HEK293T (cell line): Measurements from ENCODE around the gene UCHL5.

Experiments used
- ARNT ChIP-seq: fragments of 450-650 bp; IDR thresholded peaks from 2 replicates; pipeline ENCODE4 v1.6.1; 2017; ENCODE audit warnings: mild to moderate bottlenecking
- BHLHE40 ChIP-seq: fragments of 450-650 bp; IDR thresholded peaks from 2 replicates; pipeline ENCODE4 v1.6.1; 2016; ENCODE audit warnings: mild to moderate bottlenecking, moderate library complexity, borderline replicate concordance
- CTBP1 ChIP-seq: fragments of 450-650 bp; IDR thresholded peaks from 2 replicates; pipeline ENCODE4 v1.6.1; 2016; ENCODE audit warnings: borderline replicate concordance
- ELF4 ChIP-seq: fragments of 450-650 bp; IDR thresholded peaks from 2 replicates; pipeline ENCODE4 v1.6.1; 2017; ENCODE audit warnings: antibody characterized with exemption
- FOXA1 ChIP-seq: fragments of 450-650 bp; IDR thresholded peaks from 2 replicates; pipeline ENCODE4 v1.6.1; 2016; ENCODE audit warnings: mild to moderate bottlenecking
- FOXK2 ChIP-seq: fragments of 450-650 bp; IDR thresholded peaks from 2 replicates; pipeline ENCODE4 v1.6.1; 2016; ENCODE audit warnings: mild to moderate bottlenecking
- FOXM1 ChIP-seq: fragments of 450-650 bp; IDR thresholded peaks from 2 replicates; pipeline ENCODE4 v1.6.1; 2017; ENCODE audit warnings: mild to moderate bottlenecking, borderline replicate concordance
- HDGF ChIP-seq: fragments of 450-650 bp; IDR thresholded peaks from 2 replicates; pipeline ENCODE4 v1.6.1; 2017; ENCODE audit warnings: antibody characterized with exemption, borderline replicate concordance
- L3MBTL2 ChIP-seq: fragments of 450-650 bp; conservative IDR thresholded peaks from 2 replicates; pipeline ENCODE4 v1.6.1; 2016; ENCODE audit warnings: mild to moderate bottlenecking
- NFRKB ChIP-seq: fragments of 450-650 bp; IDR thresholded peaks from 2 replicates; pipeline ENCODE4 v1.6.1; 2016; ENCODE audit warnings: mild to moderate bottlenecking, moderate library complexity
- SP1 ChIP-seq: fragments of 450-650 bp; IDR thresholded peaks from 2 replicates; pipeline ENCODE4 v1.6.1; 2017
- SUZ12 ChIP-seq: fragments of 450-650 bp; IDR thresholded peaks from 2 replicates; pipeline ENCODE4 v1.6.1; 2016; ENCODE audit warnings: mild to moderate bottlenecking

DNA sequence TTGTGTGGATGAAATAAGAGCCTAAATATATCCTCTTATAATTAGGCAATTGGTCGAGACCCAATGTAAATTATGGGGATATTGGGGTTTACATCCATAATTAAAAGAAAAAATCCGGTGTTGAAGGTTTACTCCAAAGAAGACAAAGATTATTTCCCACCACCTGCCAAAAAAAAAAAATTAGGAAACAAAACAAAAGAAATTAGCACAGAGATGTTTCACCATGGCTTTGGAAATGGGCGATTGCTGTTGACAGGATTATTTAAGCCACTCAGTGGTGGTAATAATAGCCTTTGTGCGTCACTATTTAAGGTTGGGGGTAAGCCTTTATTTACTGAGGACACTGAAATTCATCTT is 46.6 kb upstream of the UCHL5 start:
- TF ChIP-seq SP1 (no peak), ELF4 (no peak), FOXA1 (no peak), BHLHE40 (no peak), L3MBTL2 (no peak), NFRKB (no peak), ARNT (no peak), SUZ12 (no peak), HDGF (no peak), FOXM1 (no peak), FOXK2 (no peak), CTBP1 (no peak)
